Activated T-helper 1 cell treated with Interleukin-2 at 50 U/mL for 16 hours (primary cell): Measurements from ENCODE around the gene ALDH9A1.
"Not testable (repeated sequence)": the region's sequence is repeated elsewhere in the genome, so short reads cannot be mapped to it uniquely, and the experiment has no call there.

ENCODE experiments used
- DNase-seq: peaks from one replicate; pipeline ENCODE4 v3.0.0-alpha.2; 2020; ENCODE audit warnings: low read depth

The ALDH9A1 gene

DNA sequence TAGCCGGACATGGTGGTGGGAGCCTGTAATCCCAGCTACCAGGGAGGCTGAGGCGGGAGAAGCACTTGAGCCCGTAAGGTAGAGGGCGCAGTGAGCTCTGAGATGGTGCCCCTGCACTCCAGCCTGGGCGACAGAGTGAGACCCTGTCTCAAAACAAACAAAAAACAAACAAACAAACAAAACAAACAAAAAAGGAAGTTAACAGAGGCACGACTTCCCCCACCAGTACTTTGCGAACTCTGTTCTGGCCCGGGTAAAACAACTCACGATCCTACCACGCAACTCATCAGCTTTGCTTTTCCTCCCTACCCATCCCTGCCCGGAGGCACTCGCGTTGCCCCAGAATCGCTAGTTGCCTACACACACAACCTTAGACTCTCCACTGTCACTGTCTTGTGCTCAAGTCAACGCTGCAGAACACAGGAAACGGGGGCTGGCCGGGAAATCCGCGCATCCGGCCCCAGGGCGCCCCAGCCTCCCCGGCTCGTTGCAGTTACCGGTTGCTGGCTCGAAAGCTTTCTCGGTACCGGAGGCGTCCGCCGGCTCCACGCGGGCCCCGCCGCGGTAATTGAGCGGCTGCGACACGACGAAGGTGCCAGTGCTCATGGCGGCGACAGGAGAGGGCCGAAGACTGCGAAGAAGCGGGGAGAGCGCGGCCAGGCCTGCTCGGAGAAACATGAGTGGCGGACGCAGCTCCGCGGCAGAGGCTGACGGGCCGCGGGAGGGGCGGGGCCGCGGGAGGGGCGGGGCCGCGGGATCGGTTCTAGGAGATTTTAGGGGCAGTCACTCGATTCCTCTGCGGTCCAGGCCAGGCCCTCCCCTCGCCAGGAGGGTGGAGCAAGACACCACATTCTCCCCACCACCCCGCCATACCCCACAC lies at the start of gene ALDH9A1:
Gene ALDH9A1 (minus strand): TSS at position 682 of the 880 bp plus-strand sequence. CDS start 4 bp downstream, at position 678.
- DNase-seq, result peak; percentile 73

DNA sequence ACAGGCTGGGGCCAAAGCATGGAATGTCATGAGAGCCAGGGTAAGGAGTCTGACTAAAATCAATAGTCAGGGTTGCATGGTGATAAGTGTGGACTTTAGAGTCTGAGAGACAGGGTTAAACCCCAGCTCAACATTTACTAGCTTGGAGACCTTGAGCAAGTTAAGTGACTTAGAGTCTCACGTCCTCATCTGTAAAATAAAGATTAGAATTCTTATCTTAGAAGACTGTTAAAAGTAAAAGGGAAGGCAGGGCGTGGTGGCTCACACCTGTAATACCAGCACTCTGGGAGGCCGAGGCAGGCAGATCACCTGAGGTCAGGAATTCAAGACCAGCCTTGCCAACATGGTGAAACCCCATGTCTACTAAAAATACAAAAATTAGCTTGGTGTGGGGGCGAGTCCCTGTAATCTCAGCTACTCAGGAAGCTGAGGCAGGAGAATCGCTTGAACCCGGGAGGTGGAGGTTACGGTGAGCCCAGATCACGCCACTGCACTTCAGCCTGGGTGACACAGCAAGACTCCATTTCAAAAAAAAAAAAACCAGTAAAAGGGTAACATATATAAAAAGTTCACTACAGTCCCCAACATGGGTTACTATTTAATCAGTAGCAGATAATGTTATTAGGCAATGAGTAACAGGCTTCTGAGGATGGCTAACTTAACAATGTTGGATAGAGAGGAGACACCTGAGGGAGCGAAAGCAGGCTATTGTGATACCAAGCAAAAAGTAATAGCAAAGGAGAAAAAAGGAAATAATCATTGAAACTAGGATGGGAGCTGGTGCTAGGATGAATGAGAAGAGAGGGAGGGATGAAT lies 49.5 kb upstream of the ALDH9A1 start:
- DNase-seq, result no peak

DNA sequence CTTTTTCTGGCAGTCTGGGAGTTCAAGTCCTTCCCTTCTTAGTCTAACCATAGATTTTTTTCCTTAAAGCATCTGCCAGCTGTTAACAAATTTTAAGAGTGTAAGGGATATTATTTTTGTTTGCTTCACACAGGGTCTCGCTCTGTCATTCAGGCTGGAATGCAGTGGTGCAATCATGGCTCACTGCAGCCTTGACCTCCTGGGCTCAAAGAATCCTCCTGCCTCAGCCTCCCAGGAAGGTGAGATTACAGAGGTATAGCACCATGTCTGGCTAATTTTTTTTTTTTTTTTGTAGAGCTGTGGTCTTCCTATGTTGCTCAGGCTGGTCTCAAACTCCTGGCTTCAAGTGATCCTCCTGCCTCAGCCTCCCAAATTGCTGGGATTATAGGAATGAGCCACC lies 46.6 kb upstream of the ALDH9A1 start:
- not testable (repeated sequence) for DNase-seq

DNA sequence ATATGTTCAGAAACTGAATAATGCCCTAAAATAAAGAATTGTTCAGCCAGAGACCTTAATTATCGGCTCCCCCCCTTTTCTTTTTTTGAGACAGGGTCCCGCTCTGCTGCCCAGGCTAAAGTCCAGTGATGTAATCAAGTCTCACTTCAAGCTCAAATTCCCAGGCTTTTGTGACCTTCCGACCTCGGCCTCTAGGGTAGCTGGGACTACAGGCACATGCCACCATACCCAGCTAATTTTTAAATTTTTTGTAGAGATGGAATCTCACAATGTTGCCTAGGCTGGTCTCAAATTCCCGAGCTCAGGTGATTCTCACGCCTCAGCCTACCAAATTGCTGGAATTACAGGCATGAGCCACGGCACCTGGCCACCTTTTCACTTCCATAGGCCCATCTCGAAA lies 43.8 kb upstream of the ALDH9A1 start:
- DNase-seq, result no peak

DNA sequence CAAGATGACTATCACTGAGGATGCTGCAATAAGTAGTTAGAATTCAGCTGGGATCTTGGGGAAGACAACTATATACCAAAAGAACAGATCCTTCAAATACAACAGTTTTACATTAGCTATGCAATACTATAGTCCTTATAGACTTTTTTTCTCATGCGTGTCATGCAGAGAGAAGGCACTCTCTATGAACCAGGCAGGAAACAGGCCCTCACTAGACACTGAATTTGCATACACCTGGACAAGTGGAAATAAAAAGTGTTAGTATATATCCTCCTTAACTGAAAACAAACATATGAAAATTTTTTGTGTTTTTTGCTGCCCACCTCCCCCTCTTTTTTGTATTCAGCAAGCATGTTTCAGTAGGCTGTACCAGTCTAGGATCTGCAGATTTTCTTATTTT lies 40.4 kb upstream of the ALDH9A1 start:
- no peak for DNase-seq

DNA sequence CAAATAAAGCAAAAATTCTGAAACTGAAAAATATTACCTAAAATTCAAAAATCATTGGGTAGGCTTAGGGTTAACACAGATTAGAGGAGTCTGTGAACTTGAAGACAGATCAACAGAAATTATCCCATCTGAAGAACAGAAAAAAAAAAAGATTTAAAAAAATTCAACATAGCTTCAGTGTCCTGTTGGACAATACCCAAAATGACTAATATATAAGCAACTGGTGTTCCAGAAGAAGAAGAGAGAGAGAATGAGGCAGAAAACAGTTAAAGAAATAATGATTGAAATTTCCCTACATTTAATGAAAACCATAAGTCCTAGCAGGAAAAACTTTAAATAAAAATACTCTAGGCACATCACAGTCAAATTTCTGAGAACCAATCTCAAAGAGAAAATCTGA lies 38.8 kb upstream of the ALDH9A1 start:
- DNase-seq, result no peak

DNA sequence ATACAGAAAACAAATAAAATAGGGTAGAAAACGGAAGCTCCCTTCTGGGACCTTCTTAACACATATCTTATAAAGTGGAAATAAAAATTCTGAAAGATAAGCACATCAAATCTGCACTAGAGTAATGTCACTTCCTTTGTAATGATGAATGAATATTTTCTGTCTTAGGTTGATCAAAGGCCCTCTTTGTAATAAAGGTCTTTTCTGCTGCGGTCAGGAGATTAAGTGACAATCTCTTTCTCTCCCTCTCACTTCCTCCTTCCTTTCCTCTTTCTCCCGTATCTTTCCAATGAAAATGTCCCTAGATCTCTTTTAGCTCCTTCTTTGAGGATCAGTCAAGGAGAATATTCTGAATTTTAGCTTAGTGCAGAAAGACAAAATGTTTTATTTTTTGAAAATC lies 36.5 kb upstream of the ALDH9A1 start:
- no peak for DNase-seq

DNA sequence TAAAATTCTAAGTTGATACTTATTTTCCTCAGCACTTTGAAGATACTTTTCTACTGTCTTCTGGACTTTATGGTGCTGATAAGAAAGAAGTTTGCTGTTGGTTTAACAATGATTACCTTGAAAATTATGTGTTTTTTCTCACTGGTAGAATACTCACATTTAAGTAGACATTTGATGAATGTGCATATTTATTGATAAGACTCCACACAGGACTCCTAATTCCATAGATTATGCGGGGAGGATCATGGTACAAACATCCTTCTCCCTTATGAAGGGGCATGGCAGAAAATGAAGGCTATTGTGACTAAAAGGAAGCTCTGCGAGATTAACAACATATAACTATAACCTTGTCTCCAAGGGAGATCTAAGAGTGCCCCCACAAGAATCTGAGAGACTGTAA lies 28.5 kb upstream of the ALDH9A1 start:
- DNase-seq, result no peak

DNA sequence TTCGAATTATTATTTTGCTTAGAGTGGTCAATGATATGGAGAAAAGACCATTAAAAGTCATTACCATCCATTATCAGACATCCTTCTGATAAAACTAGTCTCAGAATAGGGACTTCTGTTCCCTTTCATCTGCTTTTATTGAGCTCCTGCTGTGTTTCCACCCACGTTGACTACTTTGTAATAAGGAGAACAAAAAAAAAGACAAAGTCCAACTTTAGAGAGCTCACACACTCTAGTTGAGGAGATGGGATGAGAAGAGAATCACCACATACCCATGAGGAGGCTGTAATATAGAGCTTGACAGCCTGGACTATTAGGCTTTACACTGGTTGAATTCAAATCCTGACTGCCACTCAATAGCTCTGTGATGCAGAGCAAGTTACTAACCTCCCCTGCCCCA lies 27.8 kb upstream of the ALDH9A1 start:
- DNase-seq, result no peak

DNA sequence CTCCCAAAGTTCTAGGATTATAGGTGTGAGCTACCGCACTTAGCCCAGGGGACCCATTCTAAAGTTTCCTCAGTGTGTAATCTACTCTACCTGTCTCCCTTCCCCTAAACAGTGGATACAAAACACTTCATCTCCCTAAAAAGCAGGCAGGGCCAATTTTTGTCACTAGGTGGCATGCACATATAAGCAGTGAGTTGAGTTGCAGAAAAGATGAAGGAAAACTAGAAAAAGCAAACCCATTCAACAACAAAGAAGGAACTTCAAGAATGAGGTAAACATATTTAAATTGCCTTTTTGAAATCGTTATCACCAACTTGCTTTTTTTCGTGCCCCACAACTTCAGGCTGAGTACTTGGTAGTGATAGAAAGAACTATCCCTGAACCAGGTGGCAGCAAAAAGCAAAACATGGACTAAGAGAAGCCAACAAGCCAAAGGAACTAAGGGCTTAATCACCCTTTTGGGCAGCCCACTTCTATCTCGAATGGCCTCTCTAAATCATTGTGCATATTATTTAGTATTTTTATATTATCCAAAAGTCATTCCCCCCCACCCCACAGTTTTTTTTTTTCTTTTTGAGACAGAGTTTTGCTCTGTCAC lies 19.7 kb upstream of the ALDH9A1 start:
- DNase-seq, result no peak

DNA sequence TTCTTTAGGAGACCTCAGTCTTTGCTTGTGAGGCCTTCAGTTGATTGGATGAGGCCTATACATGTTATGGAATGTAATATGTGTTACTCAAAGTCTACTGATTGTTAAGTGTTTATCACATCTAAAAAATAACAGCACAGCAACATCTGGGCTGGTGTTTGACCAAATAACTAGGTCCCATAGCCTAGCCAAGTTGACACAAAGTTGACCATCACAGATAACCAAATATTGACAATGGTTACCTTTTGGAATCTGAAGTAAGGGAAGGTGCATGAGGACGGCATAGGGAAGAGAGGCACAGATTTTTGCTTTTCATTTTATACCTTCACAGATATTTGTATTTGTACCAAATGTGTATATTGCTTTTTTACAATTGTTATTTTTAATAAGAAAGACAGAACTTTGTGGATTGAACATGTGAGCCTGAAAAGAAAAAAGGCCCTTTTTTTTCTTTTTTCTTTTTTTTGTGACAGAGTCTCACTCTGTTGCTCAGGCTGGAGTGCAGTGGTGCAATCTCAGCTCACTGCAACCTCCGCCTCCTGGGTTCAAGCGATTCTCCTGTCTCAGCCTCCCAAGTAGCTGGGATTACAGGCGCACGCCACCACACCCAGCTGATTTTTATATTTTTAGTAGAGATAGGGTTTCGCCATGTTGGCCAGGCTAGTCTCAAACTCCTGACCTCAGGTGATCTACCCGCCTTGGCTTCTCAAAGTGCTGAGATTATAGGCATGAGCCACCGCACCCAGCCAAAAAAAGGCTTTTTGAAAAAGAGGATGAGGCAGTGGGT lies 18.1 kb upstream of the ALDH9A1 start:
- DNase-seq, result not testable (repeated sequence)

DNA sequence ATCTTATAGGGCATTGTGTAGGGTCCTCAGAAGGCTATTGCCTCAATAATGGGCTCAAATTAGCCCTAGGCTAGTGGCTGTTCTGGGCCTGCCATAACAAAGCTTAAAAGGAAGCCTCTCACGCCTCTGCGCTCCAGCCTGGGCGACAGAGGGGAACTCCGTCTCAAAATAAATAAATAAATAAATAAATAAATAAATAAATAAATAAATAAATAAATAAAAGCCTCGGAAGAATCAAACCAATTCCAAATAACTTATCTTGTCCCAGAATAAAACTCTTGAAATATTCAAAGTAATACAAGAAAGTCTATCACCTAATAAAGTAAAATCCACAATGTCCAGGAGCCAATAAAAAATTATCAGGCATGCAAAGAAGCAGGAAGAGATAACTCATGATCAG lies 14.4 kb upstream of the ALDH9A1 start:
- no peak for DNase-seq

DNA sequence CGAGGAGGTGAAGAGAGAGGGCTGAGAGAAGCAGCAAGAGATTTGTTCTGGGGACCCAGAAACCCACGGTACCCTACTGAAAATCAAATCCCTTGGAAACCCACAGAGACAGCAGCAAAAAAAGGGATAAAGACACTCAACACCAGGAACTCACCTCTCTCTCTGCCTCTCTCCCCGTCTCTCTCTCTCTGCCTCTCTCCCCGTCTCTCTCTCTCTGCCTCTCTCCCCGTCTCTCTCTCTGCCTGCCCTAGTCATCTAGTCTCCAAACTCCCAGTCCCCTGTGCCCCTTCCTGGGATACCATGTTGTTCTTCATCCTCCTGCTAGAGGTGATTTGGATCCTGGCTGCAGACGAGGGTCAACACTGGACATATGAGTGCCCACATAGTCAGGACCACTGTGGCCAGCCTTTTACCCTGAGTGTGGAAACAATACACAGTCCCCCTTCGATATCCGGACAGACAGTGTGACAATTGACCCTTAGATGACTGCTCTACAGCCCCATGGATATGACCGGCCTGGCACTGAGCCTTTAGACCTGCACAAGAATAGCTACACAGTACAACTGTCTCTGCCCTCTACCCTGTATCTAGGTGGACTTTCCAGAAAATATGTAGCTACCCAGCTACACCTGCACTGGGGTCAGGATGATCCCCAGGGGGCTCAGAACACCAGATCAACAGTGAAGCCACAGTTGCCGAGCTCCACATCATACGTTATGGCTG lies 9.8 kb upstream of the ALDH9A1 start:
- DNase-seq, result no peak

DNA sequence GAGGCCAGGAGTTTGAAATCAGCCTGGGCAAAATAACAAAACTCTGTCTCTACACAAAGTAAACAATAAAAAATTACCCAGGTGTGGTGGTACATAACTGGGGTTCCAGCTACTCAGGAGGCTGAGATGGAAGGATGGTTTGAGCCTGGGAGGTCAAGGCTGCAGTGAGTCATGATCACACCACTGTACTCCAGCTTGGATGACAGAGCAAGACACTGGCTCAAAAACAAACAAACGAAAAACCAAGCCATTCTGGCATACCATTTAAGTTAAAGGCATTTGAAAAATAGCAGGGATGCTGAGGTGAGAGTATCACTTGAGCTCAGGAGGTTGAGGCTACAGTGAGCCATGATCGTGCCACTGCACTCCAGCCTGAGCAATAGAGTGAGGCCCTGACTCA lies 5.3 kb upstream of the ALDH9A1 start:
- DNase-seq, result no peak

DNA sequence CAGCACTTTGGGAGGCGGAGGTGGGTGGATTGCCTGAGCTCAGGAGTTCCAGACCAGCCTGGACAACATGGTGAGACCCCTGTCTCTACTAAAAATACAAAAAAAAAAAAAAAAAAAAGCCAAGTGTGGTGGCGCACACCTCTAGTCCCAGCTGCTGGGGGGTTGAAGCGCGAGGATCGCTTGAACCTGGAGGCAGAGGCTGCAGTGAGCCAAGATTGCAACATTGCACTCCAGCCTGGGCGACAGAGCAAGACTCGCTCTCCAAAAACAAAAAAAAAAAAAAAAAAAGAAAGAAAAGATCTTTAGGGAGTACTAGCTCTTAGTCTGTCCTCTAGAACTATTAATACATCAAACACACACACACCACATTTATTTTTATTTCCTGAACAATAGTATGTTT lies 3.6 kb upstream of the ALDH9A1 start:
- not testable (repeated sequence) for DNase-seq

DNA sequence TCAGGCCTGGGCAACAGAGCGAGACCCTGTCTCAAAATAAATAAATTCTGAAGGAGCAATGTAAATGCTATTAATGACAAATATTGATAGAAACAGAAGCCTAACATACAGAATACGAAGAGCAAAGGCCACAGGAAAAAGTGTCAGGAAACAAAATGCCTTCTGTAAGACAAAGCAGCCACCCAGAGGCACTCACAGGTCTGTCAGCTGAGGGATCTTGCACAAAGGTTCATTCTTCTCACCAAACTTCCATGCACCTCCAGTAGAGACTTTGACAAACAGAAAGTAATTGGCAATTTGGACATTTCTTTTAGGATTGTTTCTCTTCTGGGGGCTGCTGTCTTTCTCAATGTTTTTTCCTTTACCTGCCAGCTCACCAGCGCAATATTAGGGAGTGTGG lies 1.2 kb upstream of the ALDH9A1 start:
- DNase-seq, result no peak

DNA sequence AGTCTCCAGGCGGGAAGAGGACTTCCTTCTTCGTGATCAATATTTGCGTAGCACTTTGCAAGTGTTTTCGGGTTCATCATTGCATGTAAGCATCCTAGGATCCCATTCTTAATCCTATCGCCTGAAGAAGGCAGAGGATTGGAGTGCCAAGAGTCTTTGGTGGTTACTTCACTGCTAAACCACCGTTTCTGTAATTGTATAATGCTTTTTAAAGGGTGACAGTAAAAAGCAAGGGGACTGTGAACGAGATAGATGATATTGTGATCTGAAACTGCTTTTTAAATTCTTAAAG lies 345 bp upstream of the ALDH9A1 start:
- no peak for DNase-seq

DNA sequence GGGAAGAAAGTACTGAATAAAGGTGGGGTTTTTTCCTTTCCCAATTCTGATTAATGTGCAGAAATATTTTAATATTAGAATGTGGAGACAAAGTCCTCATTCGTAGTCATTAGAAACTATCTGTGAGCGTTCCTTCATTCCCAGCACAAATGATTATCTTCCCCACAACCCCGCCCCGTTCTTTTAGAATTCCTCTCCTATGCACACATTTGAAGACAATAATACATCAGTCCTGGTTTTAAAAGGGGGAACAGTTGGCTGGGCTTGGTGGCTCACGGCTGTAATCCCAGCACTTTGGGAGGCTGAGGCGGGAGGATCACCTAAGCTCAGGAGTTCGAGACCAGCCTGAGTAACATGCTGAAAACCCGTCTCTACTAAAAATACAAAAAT lies 876 bp downstream of the ALDH9A1 start:
- DNase-seq, result no peak

DNA sequence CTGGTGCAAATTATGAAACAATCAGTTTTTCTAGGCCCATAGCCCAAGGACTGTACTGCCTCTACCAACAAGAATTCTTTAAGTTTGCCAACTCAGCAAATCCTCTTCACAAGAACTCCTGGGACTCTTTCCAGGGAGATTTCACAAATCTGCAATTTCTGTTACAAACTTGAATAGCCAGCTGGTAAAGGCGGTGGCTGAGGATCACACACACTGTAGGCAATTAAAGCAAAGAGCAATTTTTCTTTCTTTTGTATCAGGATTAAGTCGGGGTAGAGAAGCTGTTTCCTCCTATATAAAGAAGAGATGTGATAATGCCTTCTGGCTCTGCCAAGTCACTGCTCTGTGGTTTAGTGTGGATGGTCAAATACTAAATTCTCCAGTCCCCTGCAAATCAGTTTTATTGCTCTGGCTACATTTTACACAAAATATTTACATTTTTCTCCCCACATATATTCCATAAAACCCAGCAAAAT lies 1.7 kb downstream of the ALDH9A1 start:
- DNase-seq, result no peak

DNA sequence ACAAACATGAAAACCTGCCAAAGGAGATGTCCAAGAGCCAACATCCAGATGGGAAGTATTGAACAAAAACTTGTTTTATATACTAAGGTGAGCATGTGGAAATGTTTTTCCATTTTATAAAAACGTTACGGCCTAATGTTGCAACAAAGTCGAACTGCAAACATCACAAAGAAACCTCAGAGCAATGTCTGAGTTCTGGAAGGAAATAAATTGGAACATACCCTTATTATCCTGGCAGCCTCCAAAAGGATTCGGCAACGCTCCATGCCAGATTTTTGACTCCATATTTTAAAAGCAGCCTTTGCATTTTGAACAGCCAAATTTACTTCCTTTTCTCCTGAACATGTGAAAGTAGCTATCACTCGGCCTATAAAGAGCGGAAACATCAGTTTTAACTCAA lies 3.3 kb downstream of the ALDH9A1 start:
- no peak for DNase-seq

DNA sequence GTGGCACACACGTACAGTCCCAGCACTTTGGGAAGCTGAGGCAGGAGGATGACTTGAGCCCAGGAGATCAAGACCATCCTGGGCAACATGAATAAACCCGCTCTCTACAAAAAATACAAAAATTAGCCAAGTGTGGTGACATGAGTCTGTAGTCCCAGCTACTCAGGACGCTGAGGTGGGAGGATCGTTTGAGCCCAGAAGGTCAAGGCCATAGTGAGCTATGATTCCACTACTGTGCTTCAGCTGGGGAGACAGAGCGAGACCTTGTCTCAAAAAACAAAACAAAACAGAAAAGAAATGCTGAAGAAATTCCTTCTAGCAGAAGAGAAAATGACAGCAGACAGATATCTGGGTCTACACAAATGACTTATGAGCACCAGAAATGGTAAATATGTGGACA lies 10.3 kb downstream of the ALDH9A1 start:
- no peak for DNase-seq
